ENCODE measurements around the gene GMCL1.
"Not testable (repeated sequence)": the region's sequence is repeated elsewhere in the genome, so short reads cannot be mapped to it uniquely, and the experiment has no call there.

The GMCL1 gene

DNA sequence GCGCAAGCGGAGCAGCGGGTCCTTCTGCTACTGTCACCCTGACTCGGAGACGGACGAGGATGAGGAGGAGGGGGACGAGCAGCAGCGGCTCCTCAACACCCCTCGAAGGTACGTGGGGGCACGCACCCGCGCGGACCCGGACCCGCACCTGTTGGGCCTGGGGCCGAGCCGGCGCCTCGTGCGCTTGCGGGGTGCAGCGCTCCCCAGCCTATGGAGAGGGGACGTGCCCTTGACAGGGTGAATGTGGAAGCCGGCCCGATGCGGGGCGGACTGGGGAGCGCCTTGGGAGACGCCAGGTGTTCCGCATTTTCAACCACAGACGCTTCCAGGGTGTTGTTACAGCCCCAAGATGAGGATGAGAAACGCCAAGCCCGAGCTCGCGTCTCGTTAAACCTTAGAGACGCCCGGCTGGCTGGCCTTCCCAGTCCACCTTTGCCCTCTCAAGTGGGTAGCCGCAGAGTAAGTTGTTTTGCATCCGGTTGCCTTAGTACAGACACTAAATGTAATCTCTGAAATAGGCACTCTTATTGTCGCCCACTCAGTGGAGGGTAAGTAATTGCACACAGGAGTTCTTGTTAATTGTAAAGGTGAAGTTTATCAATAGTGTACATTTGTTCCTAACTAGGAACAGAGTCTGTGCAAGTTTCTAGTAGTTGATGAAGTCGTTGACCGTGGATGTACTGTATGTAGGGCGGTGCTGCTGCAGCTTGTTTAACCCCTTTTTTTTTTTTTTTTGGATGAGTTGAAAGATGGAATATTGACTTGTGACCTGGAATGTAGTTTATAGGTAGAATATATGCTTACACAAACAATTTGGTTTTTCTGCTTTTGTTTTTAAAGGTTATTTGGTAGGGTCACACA lies 815 bp downstream of the GMCL1 start:
- Histone ChIP-seq H3K27ac (ENCODE audit: low read depth in 2 of 2, low read length in 2 of 2) (peak overlapping the region; percentile 97 to 98), H3K4me1 (ENCODE audit: control insufficient read depth in 2 of 2, insufficient read depth in 2 of 2, low read length in 2 of 2) (peaks cover 12 to 16% of the 10 kb centered on the region in 2 donors), H3K9me3 (ENCODE audit: control insufficient read depth in 2 of 2, low read length in 2 of 2) (no peaks in the 10 kb centered on the region), H3K4me3 (ENCODE audit: low read length in 2 of 2) (peak overlapping the region; percentile 81 to 96), H3K27me3 (ENCODE audit: control insufficient read depth in 2 of 2, insufficient read depth in 2 of 2, low read length in 2 of 2) (no peaks in the 10 kb centered on the region), H3K9ac (ENCODE audit: low read depth in 1 of 2, low read length in 2 of 2) (peak overlapping the region; percentile 68 to 90), H3K36me3 (ENCODE audit: control insufficient read depth in 2 of 2, insufficient read depth in 2 of 2, low read length in 2 of 2) (peaks cover 5 to 6% of the 10 kb centered on the region in 2 donors)

DNA sequence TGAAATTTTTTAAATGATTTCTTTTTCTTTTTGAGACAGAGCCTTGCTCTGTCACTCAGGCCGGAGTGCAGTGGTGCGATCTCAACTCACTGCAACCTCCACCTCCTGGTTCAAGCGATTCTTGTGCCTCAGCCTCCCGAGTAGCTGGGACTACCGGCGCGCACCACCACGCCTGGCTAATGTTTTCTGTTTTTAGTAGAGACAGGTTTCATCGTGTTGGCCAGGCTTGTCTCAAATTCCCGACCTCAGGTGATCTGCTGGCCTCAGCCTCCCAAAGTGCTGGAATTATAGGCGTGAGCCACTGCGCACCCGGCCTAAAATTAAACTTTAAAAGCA lies 1.4 kb downstream of the GMCL1 start:
- Histone ChIP-seq H3K4me3 (ENCODE audit: low read length in 2 of 2) (peak overlapping the region; percentile 81 to 96), H3K9ac (ENCODE audit: low read depth in 1 of 2, low read length in 2 of 2) (peak overlapping the region; percentile 14 to 90), H3K4me1 (ENCODE audit: control insufficient read depth in 2 of 2, insufficient read depth in 2 of 2, low read length in 2 of 2) (peaks cover 12 to 16% of the 10 kb centered on the region in 2 donors)
- H3K9me3 ChIP-seq (ENCODE audit: control insufficient read depth in 2 of 2, low read length in 2 of 2); H3K27me3 ChIP-seq (ENCODE audit: control insufficient read depth in 2 of 2, insufficient read depth in 2 of 2, low read length in 2 of 2); H3K36me3 ChIP-seq (ENCODE audit: control insufficient read depth in 2 of 2, insufficient read depth in 2 of 2, low read length in 2 of 2); H3K27ac ChIP-seq (ENCODE audit: low read depth in 2 of 2, low read length in 2 of 2): not testable (repeated sequence)

DNA sequence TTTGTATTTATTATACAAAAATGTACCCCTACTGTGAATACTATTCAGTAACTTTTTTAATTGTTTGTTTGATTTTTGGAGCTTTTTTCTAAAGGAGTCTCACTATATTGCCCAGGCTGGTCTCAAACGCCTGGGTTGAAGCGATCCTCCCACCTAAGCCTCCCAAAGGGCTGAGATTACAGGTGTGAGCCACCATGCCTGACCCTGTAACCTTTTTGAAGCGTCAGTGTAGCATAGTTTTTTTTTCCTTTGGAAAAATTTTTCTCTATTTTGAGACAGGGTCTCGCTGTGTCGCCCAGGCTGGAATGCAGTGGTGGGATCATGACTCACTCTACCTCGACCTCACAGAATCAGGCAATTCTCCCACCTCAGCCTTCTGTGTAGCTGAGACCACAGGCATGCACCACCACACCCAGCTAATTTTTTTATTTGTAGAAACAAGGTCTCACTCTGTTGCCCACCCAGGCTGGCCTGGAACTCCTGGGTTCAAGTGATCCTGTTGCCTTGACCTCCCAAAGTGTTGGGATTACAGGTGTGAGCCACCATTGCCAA lies 2.0 kb downstream of the GMCL1 start:
- peaks cover 12 to 16% of the 10 kb centered on the region in 2 donors for H3K4me1 ChIP-seq (ENCODE audit: control insufficient read depth in 2 of 2, insufficient read depth in 2 of 2, low read length in 2 of 2)
- no peak overlapping the region for H3K4me3 ChIP-seq (ENCODE audit: low read length in 2 of 2)
- no peak overlapping the region for H3K27ac ChIP-seq (ENCODE audit: low read depth in 2 of 2, low read length in 2 of 2)

DNA sequence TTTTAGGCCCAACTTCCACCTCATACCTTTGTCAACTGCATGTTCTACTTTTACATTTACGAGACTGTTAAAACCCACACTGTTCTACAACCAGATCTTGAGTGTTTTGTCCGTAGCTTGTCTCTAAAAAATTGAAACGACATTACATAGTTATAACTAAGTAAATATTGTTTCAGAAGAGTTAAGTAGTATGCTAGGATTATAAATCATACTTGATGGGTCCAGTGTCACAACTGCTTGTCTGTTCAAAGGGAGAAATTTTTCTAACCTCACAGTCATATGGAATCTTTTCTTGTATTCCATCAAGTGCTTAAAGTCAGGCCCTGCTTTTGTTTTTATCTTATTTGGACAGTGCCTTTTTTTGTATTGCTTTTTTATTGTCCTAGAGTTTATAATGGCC lies 4.3 kb downstream of the GMCL1 start:
- Histone ChIP-seq H3K9ac (ENCODE audit: low read depth in 1 of 2, low read length in 2 of 2) (no peak overlapping the region), H3K36me3 (ENCODE audit: control insufficient read depth in 2 of 2, insufficient read depth in 2 of 2, low read length in 2 of 2) (peaks cover 5 to 6% of the 10 kb centered on the region in 2 donors), H3K9me3 (ENCODE audit: control insufficient read depth in 2 of 2, low read length in 2 of 2) (no peaks in the 10 kb centered on the region), H3K4me3 (ENCODE audit: low read length in 2 of 2) (no peak overlapping the region), H3K4me1 (ENCODE audit: control insufficient read depth in 2 of 2, insufficient read depth in 2 of 2, low read length in 2 of 2) (peaks cover 11 to 13% of the 10 kb centered on the region in 2 donors), H3K27me3 (ENCODE audit: control insufficient read depth in 2 of 2, insufficient read depth in 2 of 2, low read length in 2 of 2) (no peaks in the 10 kb centered on the region), H3K27ac (ENCODE audit: low read depth in 2 of 2, low read length in 2 of 2) (no peak overlapping the region)

More for the DNA sequence above, 2.0 kb downstream of the GMCL1 start:
- Histone ChIP-seq H3K27me3 (ENCODE audit: control insufficient read depth in 2 of 2, insufficient read depth in 2 of 2, low read length in 2 of 2) (no peaks in the 10 kb centered on the region), H3K9ac (ENCODE audit: low read depth in 1 of 2, low read length in 2 of 2) (no peak overlapping the region), H3K9me3 (ENCODE audit: control insufficient read depth in 2 of 2, low read length in 2 of 2) (no peaks in the 10 kb centered on the region), H3K36me3 (ENCODE audit: control insufficient read depth in 2 of 2, insufficient read depth in 2 of 2, low read length in 2 of 2) (peaks cover 5 to 6% of the 10 kb centered on the region in 2 donors)

DNA sequence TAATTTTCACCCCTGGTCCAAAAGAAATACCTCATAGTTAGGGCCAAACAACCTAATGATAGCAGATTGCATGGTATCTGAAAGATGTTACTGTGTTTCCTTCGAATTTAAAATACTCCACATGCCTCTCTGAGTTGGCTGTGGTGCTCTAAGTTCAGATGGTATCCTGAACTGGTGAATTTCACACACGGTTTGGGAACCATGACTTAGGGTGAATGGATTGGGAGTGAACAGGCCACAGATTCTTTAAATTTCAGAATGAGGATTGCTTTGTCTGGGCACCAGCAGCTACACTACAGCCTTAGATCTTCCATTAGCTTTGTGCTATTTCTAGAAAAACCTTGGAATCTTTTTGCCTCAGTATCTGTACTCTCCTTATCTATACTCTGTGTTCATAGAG lies 6.2 kb downstream of the GMCL1 start:
- Histone ChIP-seq H3K9ac (ENCODE audit: low read depth in 1 of 2, low read length in 2 of 2) (no peak overlapping the region), H3K36me3 (ENCODE audit: control insufficient read depth in 2 of 2, insufficient read depth in 2 of 2, low read length in 2 of 2) (peaks cover 10 to 14% of the 10 kb centered on the region in 2 donors), H3K4me1 (ENCODE audit: control insufficient read depth in 2 of 2, insufficient read depth in 2 of 2, low read length in 2 of 2) (peaks cover 5 to 6% of the 10 kb centered on the region in 2 donors), H3K4me3 (ENCODE audit: low read length in 2 of 2) (no peak overlapping the region), H3K27ac (ENCODE audit: low read depth in 2 of 2, low read length in 2 of 2) (no peak overlapping the region), H3K27me3 (ENCODE audit: control insufficient read depth in 2 of 2, insufficient read depth in 2 of 2, low read length in 2 of 2) (no peaks in the 10 kb centered on the region), H3K9me3 (ENCODE audit: control insufficient read depth in 2 of 2, low read length in 2 of 2) (no peaks in the 10 kb centered on the region)

DNA sequence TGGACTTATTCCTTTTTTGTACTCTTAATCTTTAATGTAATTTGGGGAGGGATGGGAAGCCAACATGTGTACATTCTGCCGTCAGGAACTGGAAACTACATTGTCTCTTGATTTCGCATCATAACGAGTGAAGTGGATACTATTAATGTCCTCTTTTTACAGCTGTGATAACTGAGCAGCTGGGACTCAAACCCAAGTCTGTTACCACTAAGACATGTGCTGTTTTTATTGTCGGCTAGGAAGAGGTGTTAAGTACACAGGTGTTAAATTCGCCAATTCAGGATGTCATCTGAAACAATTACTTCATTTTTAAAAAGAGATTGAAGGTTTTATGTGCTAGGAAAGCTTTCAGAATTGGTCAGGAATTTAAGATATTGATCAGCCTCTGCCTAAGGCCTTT lies 6.9 kb downstream of the GMCL1 start:
- Histone ChIP-seq H3K4me3 (ENCODE audit: low read length in 2 of 2) (no peak overlapping the region), H3K9ac (ENCODE audit: low read depth in 1 of 2, low read length in 2 of 2) (no peak overlapping the region), H3K36me3 (ENCODE audit: control insufficient read depth in 2 of 2, insufficient read depth in 2 of 2, low read length in 2 of 2) (peaks cover 15 to 16% of the 10 kb centered on the region in 2 donors), H3K27me3 (ENCODE audit: control insufficient read depth in 2 of 2, insufficient read depth in 2 of 2, low read length in 2 of 2) (no peaks in the 10 kb centered on the region), H3K9me3 (ENCODE audit: control insufficient read depth in 2 of 2, low read length in 2 of 2) (no peaks in the 10 kb centered on the region), H3K4me1 (ENCODE audit: control insufficient read depth in 2 of 2, insufficient read depth in 2 of 2, low read length in 2 of 2) (peaks cover 2% of the 10 kb centered on the region in 2 donors), H3K27ac (ENCODE audit: low read depth in 2 of 2, low read length in 2 of 2) (no peak overlapping the region)

DNA sequence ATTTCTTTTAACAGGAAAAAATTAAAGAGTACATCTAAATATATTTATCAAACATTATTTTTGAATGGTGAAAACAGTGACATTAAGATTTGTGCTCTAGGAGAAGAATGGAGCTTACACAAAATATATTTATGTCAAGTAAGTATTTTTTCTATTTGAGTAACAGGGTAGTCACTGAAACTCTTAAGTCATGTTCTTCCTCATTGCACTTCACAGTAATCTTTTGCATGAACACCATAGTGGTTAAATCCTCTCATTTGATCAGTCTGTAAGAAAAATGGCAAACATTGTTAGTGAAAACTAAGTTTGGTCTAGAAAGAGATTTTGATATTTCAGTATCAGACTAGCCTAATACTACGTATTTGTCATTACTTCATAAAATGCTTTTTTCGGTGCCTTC lies 8.1 kb downstream of the GMCL1 start:
- Histone ChIP-seq H3K9me3 (ENCODE audit: control insufficient read depth in 2 of 2, low read length in 2 of 2) (no peaks in the 10 kb centered on the region), H3K4me3 (ENCODE audit: low read length in 2 of 2) (no peak overlapping the region), H3K9ac (ENCODE audit: low read depth in 1 of 2, low read length in 2 of 2) (no peak overlapping the region), H3K36me3 (ENCODE audit: control insufficient read depth in 2 of 2, insufficient read depth in 2 of 2, low read length in 2 of 2) (peaks cover 18 to 23% of the 10 kb centered on the region in 2 donors), H3K27me3 (ENCODE audit: control insufficient read depth in 2 of 2, insufficient read depth in 2 of 2, low read length in 2 of 2) (no peaks in the 10 kb centered on the region), H3K27ac (ENCODE audit: low read depth in 2 of 2, low read length in 2 of 2) (no peak overlapping the region), H3K4me1 (ENCODE audit: control insufficient read depth in 2 of 2, insufficient read depth in 2 of 2, low read length in 2 of 2) (no peaks in the 10 kb centered on the region)

DNA sequence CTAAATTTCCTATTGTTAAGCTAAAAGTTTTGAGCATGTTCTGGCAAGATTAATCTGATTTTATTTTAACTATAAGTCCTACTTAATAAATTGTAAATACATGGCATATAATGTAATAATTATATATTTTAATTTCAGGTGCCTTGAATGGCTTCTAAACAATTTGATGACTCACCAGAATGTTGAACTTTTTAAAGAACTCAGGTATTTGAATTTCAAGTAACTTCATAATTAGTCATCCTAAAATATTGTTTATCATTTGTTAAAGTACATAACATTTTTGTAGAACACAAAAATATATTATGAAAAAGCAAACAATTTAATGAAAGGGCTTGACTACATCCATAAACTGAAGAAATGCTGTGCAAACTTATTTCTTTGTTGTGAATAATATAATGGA lies 14.5 kb downstream of the GMCL1 start:
- Histone ChIP-seq H3K27ac (ENCODE audit: low read depth in 2 of 2, low read length in 2 of 2) (no peak overlapping the region), H3K4me3 (ENCODE audit: low read length in 2 of 2) (no peak overlapping the region), H3K27me3 (ENCODE audit: control insufficient read depth in 2 of 2, insufficient read depth in 2 of 2, low read length in 2 of 2) (no peaks in the 10 kb centered on the region), H3K9me3 (ENCODE audit: control insufficient read depth in 2 of 2, low read length in 2 of 2) (no peaks in the 10 kb centered on the region), H3K36me3 (ENCODE audit: control insufficient read depth in 2 of 2, insufficient read depth in 2 of 2, low read length in 2 of 2) (peaks cover 24 to 37% of the 10 kb centered on the region in 2 donors), H3K4me1 (ENCODE audit: control insufficient read depth in 2 of 2, insufficient read depth in 2 of 2, low read length in 2 of 2) (no peaks in the 10 kb centered on the region), H3K9ac (ENCODE audit: low read depth in 1 of 2, low read length in 2 of 2) (no peak overlapping the region)

DNA sequence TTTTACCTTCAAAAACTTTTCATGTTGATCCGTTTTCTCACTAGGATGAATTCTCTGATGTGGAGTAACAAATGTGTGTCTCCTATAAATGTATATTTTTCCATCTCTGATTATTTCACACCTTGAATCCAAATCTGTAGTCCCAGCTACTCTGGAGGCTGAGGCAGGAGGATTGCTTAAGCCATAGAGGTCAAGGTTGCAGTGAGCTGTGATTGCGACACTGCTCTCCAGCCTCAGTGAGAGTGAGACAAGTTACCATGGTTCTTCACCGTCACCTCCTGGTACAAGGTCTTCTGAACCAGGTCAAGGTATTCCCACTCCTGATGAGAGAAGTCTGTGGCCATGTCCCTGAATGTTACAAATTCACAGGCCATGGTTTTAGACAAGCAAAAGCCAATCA lies 15.1 kb downstream of the GMCL1 start:
- Histone ChIP-seq H3K4me1 (ENCODE audit: control insufficient read depth in 2 of 2, insufficient read depth in 2 of 2, low read length in 2 of 2) (no peaks in the 10 kb centered on the region), H3K4me3 (ENCODE audit: low read length in 2 of 2) (no peak overlapping the region), H3K9ac (ENCODE audit: low read depth in 1 of 2, low read length in 2 of 2) (no peak overlapping the region), H3K9me3 (ENCODE audit: control insufficient read depth in 2 of 2, low read length in 2 of 2) (no peaks in the 10 kb centered on the region), H3K36me3 (ENCODE audit: control insufficient read depth in 2 of 2, insufficient read depth in 2 of 2, low read length in 2 of 2) (peaks cover 28 to 40% of the 10 kb centered on the region in 2 donors), H3K27me3 (ENCODE audit: control insufficient read depth in 2 of 2, insufficient read depth in 2 of 2, low read length in 2 of 2) (no peaks in the 10 kb centered on the region), H3K27ac (ENCODE audit: low read depth in 2 of 2, low read length in 2 of 2) (no peak overlapping the region)

DNA sequence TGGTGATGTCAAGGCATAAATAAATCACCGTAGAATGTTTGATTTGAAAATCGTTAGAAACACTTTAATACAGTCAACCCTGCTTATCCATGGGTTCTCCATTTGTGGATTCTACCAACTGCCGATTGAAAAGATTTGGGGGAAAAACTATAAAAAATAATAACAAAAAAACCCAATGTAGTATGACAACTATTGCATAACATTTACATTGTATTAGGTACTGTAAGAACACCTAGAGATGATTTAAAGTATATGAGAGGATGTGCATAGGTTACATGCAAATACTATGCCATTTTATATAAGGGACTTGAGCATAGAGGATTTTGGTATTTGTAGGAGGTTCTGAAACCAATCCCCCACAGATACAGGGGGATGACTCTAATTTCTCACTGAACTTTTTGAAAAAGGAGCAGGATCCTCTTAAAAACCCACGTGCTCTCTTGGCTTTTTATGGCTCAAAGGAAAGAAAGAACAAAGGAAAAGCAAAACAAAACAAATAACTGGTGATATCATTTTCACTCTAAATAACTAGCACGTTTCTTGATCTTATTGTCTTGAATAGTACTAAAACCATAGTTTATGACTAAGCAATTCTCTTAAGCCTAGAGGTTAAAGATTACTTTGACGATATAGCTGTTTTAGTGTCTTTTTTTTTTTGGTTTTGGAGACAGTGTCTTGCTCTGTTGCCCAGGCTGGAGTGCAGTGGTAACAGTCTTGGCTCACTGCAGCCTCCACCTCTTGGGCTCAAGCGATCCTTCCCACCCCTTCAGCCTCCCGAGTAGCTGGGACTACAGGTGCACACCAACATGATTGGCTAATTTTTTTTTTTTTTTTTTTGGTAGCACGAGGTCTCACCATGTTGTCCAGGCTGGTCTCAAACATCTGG lies 17.0 kb downstream of the GMCL1 start:
- no peaks in the 10 kb centered on the region for H3K9me3 ChIP-seq (ENCODE audit: control insufficient read depth in 2 of 2, low read length in 2 of 2)
- no peak overlapping the region for H3K27ac ChIP-seq (ENCODE audit: low read depth in 2 of 2, low read length in 2 of 2)
- no peak overlapping the region for H3K9ac ChIP-seq (ENCODE audit: low read depth in 1 of 2, low read length in 2 of 2)
- H3K27me3 ChIP-seq (ENCODE audit: control insufficient read depth in 2 of 2, insufficient read depth in 2 of 2, low read length in 2 of 2), result no peaks in the 10 kb centered on the region
- H3K36me3 ChIP-seq (ENCODE audit: control insufficient read depth in 2 of 2, insufficient read depth in 2 of 2, low read length in 2 of 2), result peaks cover 29 to 38% of the 10 kb centered on the region in 2 donors
- H3K4me3 ChIP-seq (ENCODE audit: low read length in 2 of 2), result no peak overlapping the region
- no peaks in the 10 kb centered on the region for H3K4me1 ChIP-seq (ENCODE audit: control insufficient read depth in 2 of 2, insufficient read depth in 2 of 2, low read length in 2 of 2)

All from mucosa of rectum (tissue), 2 donors.